CD4-positive, alpha-beta T cell treated with Interleukin-17A for 4 hours (primary cell): ENCODE data around the gene TEX29.

Experiments used
- DNase-seq: peaks from one replicate; pipeline ENCODE4 v3.0.0-alpha.2; 2020; ENCODE audit warnings: mixed read lengths

Gene TEX29

GRCh38 chr13:111319998-111320911, at the start of gene TEX29:
TSS of gene TEX29 (plus strand) at chr13:111320642. CDS start at chr13:111320891, 249 bp downstream.
- DNase-seq: no peak

DNA sequence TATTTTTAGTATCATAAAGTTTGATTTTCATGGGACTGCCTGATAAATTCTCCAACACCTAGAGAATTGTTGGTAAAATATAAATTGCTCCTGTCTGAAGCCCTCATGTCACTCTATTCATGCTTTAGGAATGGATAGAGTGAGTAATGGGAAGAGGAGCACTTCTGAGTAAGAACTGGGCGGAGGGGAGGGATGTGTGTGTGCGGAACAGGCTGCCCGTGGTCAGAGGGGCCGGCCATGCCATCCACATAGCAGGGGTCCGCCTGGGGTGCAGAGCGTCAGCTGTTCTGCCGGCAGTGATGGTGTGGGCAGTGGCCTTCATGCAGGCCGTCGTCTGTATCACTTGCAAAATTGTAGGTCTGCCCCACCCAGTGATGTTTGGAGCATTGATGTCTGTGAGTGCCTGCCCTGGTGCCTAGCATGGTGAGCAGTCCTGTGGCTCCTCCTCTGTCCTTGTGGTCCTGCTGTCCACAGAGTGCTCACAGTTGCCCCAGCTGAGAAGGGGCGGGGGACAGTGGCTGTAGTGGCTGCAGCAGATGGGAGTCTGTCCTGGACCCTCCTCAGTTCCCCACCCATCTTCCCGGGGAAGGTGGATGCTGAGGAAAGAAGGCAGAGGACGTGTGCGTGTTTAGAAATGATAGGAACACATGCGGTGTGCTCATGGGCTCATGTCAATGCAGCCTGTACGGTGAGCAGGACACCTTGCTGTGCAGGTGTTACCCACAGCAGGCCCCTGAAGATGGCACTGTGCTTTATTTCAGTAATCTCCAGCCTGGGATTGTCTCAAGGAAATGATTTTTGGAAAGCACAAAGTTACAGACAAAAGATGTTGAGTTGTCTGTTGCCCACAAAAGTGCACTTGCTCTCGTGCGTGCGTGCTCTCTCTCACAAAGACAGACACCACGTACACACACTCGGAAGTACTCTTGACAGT, 49.4 kb upstream of the TEX29 start:
- no peak for DNase-seq

- no peak for DNase-seq
Observed at GRCh38 chr13:111272117-111272516, 48.3 kb upstream of the TEX29 start.

DNA sequence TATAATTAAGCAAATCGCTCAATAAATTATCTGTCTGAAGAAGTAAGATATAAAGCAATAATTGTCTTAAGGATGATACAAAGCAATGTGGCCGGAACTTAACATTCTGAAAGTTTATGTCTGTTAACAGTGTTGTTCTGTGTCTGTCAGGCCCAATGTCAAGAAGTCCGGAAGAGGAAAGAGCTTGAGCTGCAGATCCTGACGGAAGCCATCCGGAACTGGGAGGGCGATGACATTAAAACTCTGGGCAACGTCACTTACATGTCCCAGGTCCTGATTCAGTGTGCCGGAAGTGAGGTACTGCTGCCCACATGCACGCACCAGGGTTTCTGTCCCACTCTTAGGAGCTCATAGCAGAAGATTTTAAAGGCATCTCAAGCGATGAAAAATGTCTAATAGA, 45.1 kb upstream of the TEX29 start:
- DNase-seq: no peak

DNA sequence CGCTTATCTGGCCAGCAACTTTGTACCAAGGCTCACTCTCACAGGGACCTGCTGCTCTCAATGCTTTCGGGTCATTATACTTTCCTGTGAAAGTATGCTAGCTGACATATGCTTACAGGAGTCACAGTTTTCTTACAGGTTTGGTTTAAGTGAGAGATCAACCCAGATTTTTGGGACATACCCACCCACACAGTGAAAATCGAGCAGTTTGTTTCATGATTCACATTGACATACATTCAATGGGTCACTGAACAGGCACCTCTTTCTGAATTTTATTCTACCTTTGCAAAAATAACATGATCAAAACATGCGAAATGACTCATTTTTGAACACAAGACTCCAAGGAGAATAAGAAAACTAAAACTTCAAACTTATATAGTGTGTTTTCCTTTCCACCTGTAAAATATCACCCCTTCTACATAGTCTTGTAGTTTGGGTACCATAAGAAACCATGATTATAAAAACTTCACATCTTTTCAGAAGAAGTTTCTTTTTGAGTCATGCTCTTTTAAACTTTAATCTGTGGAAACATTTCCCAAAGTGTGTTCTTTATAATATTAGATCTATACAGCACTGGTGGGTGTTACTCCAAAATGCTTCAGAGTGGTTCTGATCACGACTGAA, 44.3 kb upstream of the TEX29 start:
- DNase-seq: no peak

DNA sequence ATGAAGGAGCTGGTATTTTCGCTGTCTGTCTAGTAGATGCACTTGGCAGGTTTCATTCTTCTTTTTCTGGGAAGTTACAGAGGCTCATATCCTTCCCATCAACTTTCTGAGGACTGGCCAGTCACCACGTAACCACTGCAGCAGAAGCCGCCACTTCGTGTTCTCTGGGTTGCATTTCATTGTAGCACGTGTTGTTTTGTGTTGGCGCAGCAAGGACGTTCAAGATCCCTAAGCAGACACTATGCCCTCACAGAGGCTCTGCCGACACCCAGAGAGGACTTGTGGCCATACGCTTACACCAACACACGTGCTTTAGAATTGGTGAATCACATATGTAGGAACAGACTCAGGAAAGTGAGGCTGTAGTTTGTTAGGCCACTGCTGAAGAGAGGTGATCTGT, 42.2 kb upstream of the TEX29 start:
- DNase-seq: no peak

DNA sequence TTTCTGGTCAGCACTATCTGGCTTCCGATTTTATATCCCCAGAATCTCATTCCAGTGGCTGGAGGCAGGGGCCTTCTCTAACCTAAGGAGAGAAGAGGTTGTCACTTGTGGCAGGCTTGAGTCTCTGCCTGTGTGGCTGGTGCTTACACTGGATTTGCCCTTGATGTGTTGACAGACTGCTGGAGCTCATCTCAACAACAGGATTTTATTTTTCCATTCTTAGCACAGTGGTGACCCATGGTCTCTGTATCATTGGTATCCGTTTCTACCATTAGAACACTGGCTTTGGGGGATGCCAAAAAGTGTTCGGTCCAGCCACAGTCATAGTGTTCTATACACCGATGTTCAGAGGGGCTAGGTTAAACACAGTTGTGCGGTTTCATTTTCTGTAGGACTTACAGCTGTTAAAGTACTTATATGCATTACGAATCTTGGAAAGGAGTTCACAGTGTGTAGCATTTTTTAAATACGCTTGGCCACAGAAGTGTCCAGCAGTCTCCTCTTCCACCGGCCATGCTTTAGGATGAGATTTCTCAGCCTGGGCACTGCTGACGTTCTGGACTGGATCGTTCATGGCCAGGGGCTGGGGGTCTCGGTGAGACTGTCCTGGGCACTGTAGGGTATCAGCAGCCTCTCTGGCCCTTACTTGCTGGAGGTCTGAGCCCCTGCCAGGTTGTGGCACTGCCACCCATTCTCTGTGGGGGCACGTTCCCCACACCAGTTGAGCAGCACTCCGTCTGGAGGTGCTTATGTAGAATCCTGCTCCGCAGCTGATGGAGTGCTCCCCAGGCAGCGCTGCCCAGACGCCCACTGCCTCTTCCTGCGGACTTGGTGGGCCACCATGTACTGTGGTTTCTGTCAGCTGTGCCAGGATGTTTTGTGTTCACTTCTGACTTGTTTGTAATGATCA, 41.4 kb upstream of the TEX29 start:
- no peak for DNase-seq

- no peak for DNase-seq
Observed at GRCh38 chr13:111280226-111280625, 40.2 kb upstream of the TEX29 start.

DNA sequence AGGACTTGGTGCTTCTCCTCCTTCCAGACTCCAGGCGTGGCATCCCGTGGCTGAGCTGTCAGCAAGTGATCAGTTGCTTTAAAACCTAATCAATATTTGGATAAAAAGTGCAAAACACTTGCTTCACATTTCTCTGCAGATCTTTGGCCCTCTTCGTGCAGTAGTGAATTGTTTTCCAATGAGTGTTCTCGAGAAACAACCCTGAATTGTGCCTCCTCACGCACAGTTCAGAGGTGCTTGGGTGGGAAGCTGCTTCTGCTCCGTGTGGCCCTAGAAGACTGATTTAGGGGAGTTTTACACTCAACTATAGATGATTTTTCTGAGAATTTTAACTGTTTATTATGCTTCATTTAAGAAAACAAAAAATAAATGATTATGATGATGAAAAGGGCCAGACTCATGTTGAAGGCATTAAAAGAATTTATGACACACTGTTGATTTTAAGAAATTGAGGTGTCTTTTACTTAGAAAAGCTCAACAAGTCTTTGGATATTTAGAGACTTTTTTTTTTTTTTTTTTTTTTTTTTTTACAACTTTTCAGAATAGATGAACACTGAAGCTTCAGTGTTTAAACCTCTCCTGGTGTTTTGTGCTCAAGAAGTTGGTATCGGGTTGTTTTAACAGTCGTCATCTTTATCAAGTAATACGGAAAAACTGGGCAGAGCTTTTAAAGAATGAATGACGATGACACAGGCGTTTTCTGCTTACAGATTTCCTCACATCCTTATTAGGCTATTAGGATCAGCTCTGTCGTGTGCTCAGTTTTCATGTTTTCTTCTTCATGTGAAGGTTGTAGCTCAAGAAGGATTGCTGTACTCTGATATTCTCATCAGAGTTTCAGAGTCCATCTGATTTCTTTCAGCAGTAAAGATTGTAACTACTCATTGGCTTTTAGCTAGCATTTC, 39.5 kb upstream of the TEX29 start:
- no peak for DNase-seq

GRCh38 chr13:111281751-111282311, 38.6 kb upstream of the TEX29 start:
- DNase-seq: no peak

- no peak for DNase-seq
Observed at GRCh38 chr13:111282425-111282824, 38.0 kb upstream of the TEX29 start.

DNA sequence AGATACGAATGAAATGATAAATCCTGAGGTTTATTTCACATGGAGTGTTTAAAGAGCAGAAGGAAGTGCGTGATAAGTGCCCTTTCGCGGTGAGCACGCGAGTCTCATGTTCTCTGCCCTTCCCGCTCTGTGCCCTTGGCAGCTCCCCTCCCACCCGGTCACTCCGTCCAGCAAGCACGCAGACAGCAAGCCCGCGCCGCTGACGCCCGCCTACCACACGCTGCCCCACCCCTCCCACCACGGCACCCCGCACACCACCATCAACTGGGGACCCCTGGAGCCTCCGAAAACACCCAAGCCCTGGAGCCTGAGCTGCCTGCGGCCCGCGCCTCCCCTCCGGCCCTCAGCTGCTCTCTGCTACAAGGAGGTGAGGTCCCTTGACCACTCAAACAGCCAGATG, 37.4 kb upstream of the TEX29 start:
- no peak for DNase-seq

- DNase-seq: no peak
Observed at GRCh38 chr13:111283457-111283856, 37.0 kb upstream of the TEX29 start.

DNA sequence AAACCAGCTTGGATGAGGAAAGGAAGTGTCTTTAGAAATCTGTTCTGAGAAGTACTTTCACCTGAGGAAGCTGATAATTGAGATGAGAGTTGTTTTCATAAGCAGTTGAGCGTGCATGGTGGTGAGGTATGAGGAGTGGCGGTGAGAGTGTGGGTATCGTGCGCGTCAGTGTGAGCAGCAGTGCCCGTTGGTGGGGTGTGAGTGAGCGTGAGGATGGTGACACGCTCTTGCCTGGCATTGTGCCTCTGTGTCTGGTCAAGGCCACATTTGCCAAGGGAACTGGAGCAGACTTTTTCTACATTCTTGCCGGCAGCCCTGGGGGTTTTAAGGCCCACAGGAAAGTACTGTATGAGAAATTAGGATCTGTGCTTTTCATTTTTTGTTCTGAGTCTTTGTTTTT, 36.5 kb upstream of the TEX29 start:
- DNase-seq: no peak

DNA sequence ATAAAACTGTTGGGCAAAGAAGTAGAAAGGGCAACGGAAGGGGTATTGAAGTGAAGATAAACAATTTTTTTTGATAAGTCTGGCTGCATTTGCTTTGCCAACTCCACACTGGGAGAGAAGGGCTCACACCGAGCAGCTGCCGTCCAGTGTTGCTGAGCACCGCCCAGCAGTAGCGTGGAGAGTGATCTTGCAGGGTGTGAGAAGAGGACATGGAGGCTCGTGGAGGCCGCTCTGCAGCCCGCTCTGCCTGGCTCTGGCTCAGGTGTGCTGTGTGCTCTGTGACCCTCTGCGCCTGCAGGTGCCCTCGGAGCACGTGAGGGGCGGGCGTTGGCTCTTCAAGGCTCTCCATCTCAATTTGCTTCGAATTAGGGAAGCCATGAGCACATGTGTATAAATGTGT, 35.9 kb upstream of the TEX29 start:
- no peak for DNase-seq

- DNase-seq: no peak
Observed at GRCh38 chr13:111286162-111286561, 34.3 kb upstream of the TEX29 start.

DNA sequence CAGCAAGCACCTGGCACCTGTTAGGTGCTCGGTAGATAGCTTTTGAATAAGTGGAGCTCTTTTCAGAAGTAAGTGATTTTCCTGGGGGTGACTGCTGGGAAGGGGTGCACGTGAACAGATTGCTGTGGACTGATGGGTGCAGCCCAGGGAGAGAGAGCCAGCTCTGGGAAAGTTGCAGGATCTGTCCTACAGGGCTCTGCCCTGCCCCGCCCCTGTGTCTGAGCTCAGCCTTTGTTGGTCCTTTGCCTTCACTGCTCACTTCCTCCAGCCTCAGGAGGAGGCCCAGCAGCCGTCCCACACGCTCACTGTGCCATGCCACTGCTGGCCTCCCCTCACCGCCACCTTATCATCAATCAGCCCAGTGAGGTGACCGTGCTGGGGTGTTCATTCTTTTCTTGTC, 33.7 kb upstream of the TEX29 start:
- no peak for DNase-seq

- no peak for DNase-seq
Observed at GRCh38 chr13:111287201-111287600, 33.2 kb upstream of the TEX29 start.

- DNase-seq: no peak
Observed at GRCh38 chr13:111288276-111288675, 32.2 kb upstream of the TEX29 start.

DNA sequence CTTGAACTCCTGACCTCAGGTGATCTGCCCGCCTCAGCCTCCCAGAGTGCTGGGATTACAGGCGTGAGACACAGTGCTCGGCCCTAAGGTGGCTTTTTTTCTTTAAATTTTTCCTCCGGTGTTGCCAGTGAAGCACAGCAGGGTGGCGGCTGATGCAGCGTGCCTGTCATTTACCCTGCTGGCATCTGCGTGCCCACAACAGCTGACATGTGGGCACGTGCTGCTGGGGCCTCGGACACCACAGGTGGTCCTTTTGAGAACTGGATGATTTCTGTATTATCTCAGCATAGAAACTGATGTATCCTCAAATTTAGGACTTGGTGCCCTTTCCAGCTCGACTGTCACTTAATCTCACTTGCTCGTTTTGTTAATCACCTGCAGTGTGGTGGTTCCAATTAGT, 31.2 kb upstream of the TEX29 start:
- no peak for DNase-seq

GRCh38 chr13:111291908-111292307, 28.5 kb upstream of the TEX29 start:
- DNase-seq: no peak
